Measurements from ENCODE around the gene BNC2.
A peak's percentile ranks its signal among the peaks of the same experiment; 100 is the strongest.
"Not testable (repeated sequence)": the region's sequence is repeated elsewhere in the genome, so short reads cannot be mapped to it uniquely, and the experiment has no call there.

The BNC2 gene

GRCh38 chr9:16442622-16443021, 427.8 kb downstream of the BNC2 start:
- Mint-ChIP-seq H3K36me3 (ENCODE audit: low read depth) (peaks cover 18% of the 10 kb centered on the region), H3K9me3 (no peaks in the 10 kb centered on the region), H3K4me3 (no peak overlapping the region), H3K27ac (peak overlapping the region in 2 of 3 experiments; percentile 13 to 49), H3K4me1 (peaks cover 12% of the 10 kb centered on the region), H3K27me3 (ENCODE audit: low read depth) (no peaks in the 10 kb centered on the region)
- TF ChIP-seq CTCF (IDR thresholded peaks at IDR 0.05; ENCODE audit: unreplicated experiment in 3 of 3): no peak

DNA sequence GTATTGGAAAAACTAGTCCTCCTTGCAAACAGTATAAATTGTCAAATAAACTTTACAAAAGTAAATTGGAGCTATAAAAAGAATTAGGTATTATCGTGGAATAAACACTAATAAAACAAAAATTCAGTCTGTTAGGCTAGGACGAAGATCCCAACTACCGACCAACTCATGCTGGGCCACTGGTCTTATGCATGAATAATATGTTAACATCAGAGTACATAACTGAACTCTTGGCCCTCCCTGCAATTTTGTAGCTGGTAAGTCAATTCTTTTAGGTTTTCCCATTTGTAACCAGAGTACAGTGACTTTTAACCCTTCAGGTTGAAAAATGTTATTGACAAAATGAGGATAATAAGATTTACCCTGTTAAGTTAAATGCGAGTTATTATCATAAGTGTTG, 428.7 kb downstream of the BNC2 start:
- Mint-ChIP-seq H3K4me1 (peaks cover 12% of the 10 kb centered on the region), H3K27me3 (ENCODE audit: low read depth) (no peaks in the 10 kb centered on the region), H3K4me3 (no peak overlapping the region), H3K9me3 (no peaks in the 10 kb centered on the region), H3K27ac (no peak overlapping the region), H3K36me3 (ENCODE audit: low read depth) (peaks cover 24% of the 10 kb centered on the region)
- no peak for TF ChIP-seq CTCF (IDR thresholded peaks at IDR 0.05; ENCODE audit: unreplicated experiment in 3 of 3)

- not testable (repeated sequence) for H3K27ac Mint-ChIP-seq; H3K9me3 Mint-ChIP-seq; H3K4me3 Mint-ChIP-seq; H3K27me3 Mint-ChIP-seq (ENCODE audit: low read depth); H3K4me1 Mint-ChIP-seq
- H3K36me3 Mint-ChIP-seq (ENCODE audit: low read depth): peaks cover 49% of the 10 kb centered on the region
Observed at GRCh38 chr9:16438831-16439230, 431.6 kb downstream of the BNC2 start.

DNA sequence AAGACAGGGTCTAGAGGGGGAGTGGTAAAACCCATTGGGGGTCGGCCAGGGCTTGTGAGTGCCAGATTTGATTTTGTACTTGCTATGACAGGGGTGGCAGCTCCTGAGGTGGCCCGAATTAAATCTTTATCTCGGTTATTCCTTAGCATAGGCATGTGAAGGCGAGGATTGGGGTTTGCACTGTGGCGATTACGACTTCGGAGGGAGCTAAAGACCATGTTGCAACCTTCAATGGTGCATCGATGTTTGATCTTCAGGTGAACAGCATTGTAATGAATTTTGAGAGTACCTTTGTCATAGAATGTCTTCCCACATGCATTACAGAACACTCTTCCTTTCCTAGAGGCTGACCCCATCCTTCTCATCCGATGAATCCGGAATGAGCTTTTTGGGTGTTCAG, 433.9 kb downstream of the BNC2 start:
- H3K27me3 Mint-ChIP-seq (ENCODE audit: low read depth): no peaks in the 10 kb centered on the region
- H3K4me1 Mint-ChIP-seq: peaks cover 8% of the 10 kb centered on the region
- H3K4me3 Mint-ChIP-seq: no peak overlapping the region
- peaks cover 7% of the 10 kb centered on the region for H3K9me3 Mint-ChIP-seq
- no peak for TF ChIP-seq CTCF (IDR thresholded peaks at IDR 0.05; ENCODE audit: unreplicated experiment in 3 of 3)
- H3K36me3 Mint-ChIP-seq (ENCODE audit: low read depth): peaks cover 54% of the 10 kb centered on the region
- H3K27ac Mint-ChIP-seq: no peak overlapping the region

GRCh38 chr9:16434526-16434925, 435.9 kb downstream of the BNC2 start:
- no peak overlapping the region for H3K4me3 Mint-ChIP-seq
- H3K27me3 Mint-ChIP-seq (ENCODE audit: low read depth): no peaks in the 10 kb centered on the region
- H3K9me3 Mint-ChIP-seq: peaks cover 7% of the 10 kb centered on the region
- H3K4me1 Mint-ChIP-seq: peaks cover 14% of the 10 kb centered on the region
- TF ChIP-seq CTCF (IDR thresholded peaks at IDR 0.05; ENCODE audit: unreplicated experiment in 3 of 3): no peak
- H3K36me3 Mint-ChIP-seq (ENCODE audit: low read depth): peaks cover 54% of the 10 kb centered on the region
- peak overlapping the region in 1 of 3 experiments; percentile 12 for H3K27ac Mint-ChIP-seq

- peaks cover 7% of the 10 kb centered on the region for H3K9me3 Mint-ChIP-seq
- no peak overlapping the region for H3K4me3 Mint-ChIP-seq
- TF ChIP-seq CTCF (IDR thresholded peaks at IDR 0.05; ENCODE audit: unreplicated experiment in 3 of 3): no peak
- peaks cover 48% of the 10 kb centered on the region for H3K36me3 Mint-ChIP-seq (ENCODE audit: low read depth)
- H3K27me3 Mint-ChIP-seq (ENCODE audit: low read depth): no peaks in the 10 kb centered on the region
- peaks cover 15% of the 10 kb centered on the region for H3K4me1 Mint-ChIP-seq
- H3K27ac Mint-ChIP-seq: no peak overlapping the region
Observed at GRCh38 chr9:16433494-16433893, 437.0 kb downstream of the BNC2 start.
